HCT116 (cell line): Measurements from ENCODE around the gene MAD2L1. TPM values are rescaled to one million over a fixed set of nuclear protein-coding genes. Genes with fewer than 3 reads are reported as not detected.

Source experiments
- ATAC-seq: fragments of 200-7000 bp; cut with Tn5 transposase; 2 replicates; pipeline ENCODE4 v1.9.1; 2020; ENCODE audit warnings: mild to moderate bottlenecking, moderate library complexity
- BruUV-seq: library from RNA; stranded (reverse); fragments of 400-500 nt; replicated peaks from 2 replicates; lab custom pipeline; 2021; lab: Mats Ljungman, UMichigan
- CTCF ChIA-PET: fragments of 300-600 bp; sonication (Branson Sonifier 250); formaldehyde crosslinking; loops from one replicate; lab custom pipeline; 2021; ENCODE audit warnings: antibody characterized with exemption; lab: Charles Lee
- POLR2A ChIA-PET: fragments of 300-600, 350-600 bp; sonication (Branson Sonifier 250); formaldehyde crosslinking; loops from one replicate; lab custom pipeline; 2021; ENCODE audit warnings: antibody characterized with exemption; lab: Charles Lee
- RAD21 ChIA-PET, 2 experiments: fragments of 300-600 bp; sonication (Branson Sonifier 250); formaldehyde crosslinking; loops; one replicate each; lab custom pipeline; 2023; ENCODE audit warnings: low total read pairs in 2 of 2; ENCODE audit not compliant: uncharacterized antibody in 2 of 2, unreplicated experiment in 2 of 2, low non-redundant PET in 1 of 2; lab: Charles Lee
- DNase-seq: peaks from one replicate; pipeline ENCODE4 v3.0.0-alpha.2; 2010; ENCODE audit warnings: low read depth, low spot score
- H2AFZ ChIP-seq: fragments of 200-600 bp; shearing (Covaris generic), sonication (generic); 2 replicates; pipeline ENCODE4 v1.6.1; 2017; ENCODE audit warnings: low read depth, mixed run types, mixed read lengths, antibody characterized with exemption, low read length; ENCODE audit not compliant: poor library complexity, severe bottlenecking
- H3K27ac ChIP-seq: 2 replicates; pipeline ENCODE4 v1.5.1; 2012; ENCODE audit warnings: low read depth, low read length
- H3K27me3 ChIP-seq: fragments of 200-600 bp; sonication (generic); 2 replicates; pipeline ENCODE4 v1.6.1; 2016; ENCODE audit warnings: mixed run types, low read length, mixed read lengths; ENCODE audit not compliant: insufficient read depth
- H3K36me3 ChIP-seq, 2 experiments: fragments of 200-500 bp in 1 of 2; fragments of 200-600 bp in 1 of 2; sonication (Bioruptor generic) in 1 of 2; sonication (generic) in 1 of 2; 2 replicates each; pipeline versions ENCODE4 v1.5.1 to v1.6.1; 2014 to 2016; ENCODE audit warnings: low read length in 2 of 2, inconsistent platforms in 1 of 2, mixed read lengths in 1 of 2, mixed run types in 1 of 2; ENCODE audit not compliant: insufficient read depth in 2 of 2, control insufficient read depth in 1 of 2
- H3K4me1 ChIP-seq, 2 experiments: fragments of 200-600 bp in 1 of 2; sonication (generic) in 1 of 2; 2 replicates each; pipeline versions ENCODE4 v1.5.1 to v1.6.1; 2012 to 2017; ENCODE audit warnings: low read length in 2 of 2, inconsistent platforms in 1 of 2, mild to moderate bottlenecking in 1 of 2, mixed read lengths in 1 of 2, mixed run types in 1 of 2, moderate library complexity in 1 of 2; ENCODE audit not compliant: insufficient read depth in 2 of 2, control insufficient read depth in 1 of 2
- H3K4me2 ChIP-seq: fragments of 200-600 bp; sonication (generic); 2 replicates; pipeline ENCODE4 v1.6.1; 2017; ENCODE audit warnings: mixed run types, low read length, mixed read lengths
- H3K4me3 ChIP-seq, 2 experiments: fragments of 200-600 bp in 1 of 2; sonication (generic) in 1 of 2; replicated peaks in 1 of 2; 2 replicates each; pipeline ENCODE4 v1.5.1; 2011 to 2016; ENCODE audit warnings: low read length in 2 of 2, control low read depth in 1 of 2, low read depth in 1 of 2, mild to moderate bottlenecking in 1 of 2, mixed read lengths in 1 of 2, mixed run types in 1 of 2
- H3K79me2 ChIP-seq: fragments of 200-600 bp; sonication (generic); 2 replicates; pipeline ENCODE4 v1.6.1; 2017; ENCODE audit warnings: mild to moderate bottlenecking, mixed run types, low read length, moderate library complexity, mixed read lengths; ENCODE audit not compliant: insufficient read depth
- H3K9ac ChIP-seq: fragments of 200-600 bp; sonication (generic); 2 replicates; pipeline ENCODE4 v1.6.1; 2016; ENCODE audit warnings: low read length, mixed read lengths
- H3K9me2 ChIP-seq: fragments of 200-600 bp; sonication (generic), shearing (Covaris generic); 2 replicates; pipeline ENCODE4 v1.6.1; 2017; ENCODE audit warnings: mixed run types, mild to moderate bottlenecking, moderate library complexity; ENCODE audit not compliant: insufficient read depth
- H3K9me3 ChIP-seq, 2 experiments: fragments of 200-500 bp in 1 of 2; fragments of 200-600 bp in 1 of 2; sonication (Bioruptor generic) in 1 of 2; sonication (generic) in 1 of 2; 2 replicates each; pipeline ENCODE4 v1.6.1; 2014 to 2017; ENCODE audit warnings: low read length in 2 of 2, mixed read lengths in 2 of 2, inconsistent platforms in 1 of 2, low read depth in 1 of 2, mild to moderate bottlenecking in 1 of 2, mixed run types in 1 of 2, moderate library complexity in 1 of 2; ENCODE audit not compliant: control insufficient read depth in 1 of 2, insufficient read depth in 1 of 2
- H4K20me1 ChIP-seq: fragments of 200-600 bp; sonication (generic), shearing (Covaris generic); 2 replicates; pipeline ENCODE4 v1.6.1; 2017; ENCODE audit warnings: mixed run types, mild to moderate bottlenecking, moderate library complexity; ENCODE audit not compliant: insufficient read depth
- CBX3 ChIP-seq: IDR thresholded peaks from 2 replicates; pipeline ENCODE4 v1.6.1; 2012; ENCODE audit warnings: low read depth
- EGR1 ChIP-seq: IDR thresholded peaks from 2 replicates; pipeline ENCODE4 v1.6.1; 2012; ENCODE audit warnings: low read depth
- EZH2 ChIP-seq: fragments of 200-600 bp; sonication (generic); IDR thresholded peaks from 2 replicates; pipeline ENCODE4 v1.6.1; 2017; ENCODE audit warnings: antibody characterized with exemption, mixed run types
- FOSL1 ChIP-seq: IDR thresholded peaks from 2 replicates; pipeline ENCODE4 v1.6.1; 2012; ENCODE audit warnings: low read depth
- POLR2AphosphoS5 ChIP-seq: IDR thresholded peaks from 2 replicates; pipeline ENCODE4 v1.6.1; 2011; ENCODE audit warnings: mild to moderate bottlenecking, low read depth, low read length, moderate library complexity
- RAD21 ChIP-seq: IDR thresholded peaks from 2 replicates; pipeline ENCODE4 v1.6.1; 2012; ENCODE audit warnings: low read depth, mild to moderate bottlenecking
- SIN3A ChIP-seq: IDR thresholded peaks from 2 replicates; pipeline ENCODE4 v1.6.1; 2012; ENCODE audit warnings: low read depth
- SP1 ChIP-seq: IDR thresholded peaks from 2 replicates; pipeline ENCODE4 v1.6.1; 2012; ENCODE audit warnings: low read depth
- ZFX ChIP-seq: fragments of 450-650 bp; IDR thresholded peaks from 2 replicates; pipeline ENCODE4 v1.6.1; 2017
- intact Hi-C: fragments of 100-400 bp; cut with micrococcal nuclease; formaldehyde crosslinking; loops from 2 replicates; pipeline ENCODE4 v1.10.0; 2022
- total RNA-seq: library from RNA; stranded (reverse); gene quantifications from one replicate; pipeline ENCODE4 v1.2.1, GENCODE V29; 2021; ENCODE audit not compliant: unreplicated experiment

Gene MAD2L1
- total RNA-seq, 1 experiment from 2014 or later = 92.9 TPM

- Histone ChIP-seq H3K36me3 (peaks cover 22 to 55% of the 10 kb centered on the region in 2 experiments), H3K27ac (no peak overlapping the region), H3K27me3 (no peaks in the 10 kb centered on the region), H2AFZ (no peak overlapping the region), H3K4me1 (no peaks in the 10 kb centered on the region), H3K9ac (no peak overlapping the region), H4K20me1 (peaks cover 22% of the 10 kb centered on the region; the same call in 1 of the 2 replicates), H3K4me2 (no peak overlapping the region), H3K79me2 (peaks cover 71% of the 10 kb centered on the region), H3K9me2 (no peaks in the 10 kb centered on the region), H3K9me3 (no peaks in the 10 kb centered on the region), H3K4me3 (no peak overlapping the region)
- no TSS peak for BruUV-seq
- intact Hi-C loops = no loop called here
- ATAC-seq = no peak
- POLR2A ChIA-PET = no interaction called here
- CTCF ChIA-PET = no interaction called here
- no peak for TF ChIP-seq SP1
- no peak for TF ChIP-seq RAD21
- TF ChIP-seq EGR1 = no peak
- no peak for TF ChIP-seq EZH2
- DNase-seq = no peak
- RAD21 ChIA-PET = no interaction called here
These were observed 7.6 kb downstream of the MAD2L1 start for GRCh38 chr4:120059036-120059435.

DNA sequence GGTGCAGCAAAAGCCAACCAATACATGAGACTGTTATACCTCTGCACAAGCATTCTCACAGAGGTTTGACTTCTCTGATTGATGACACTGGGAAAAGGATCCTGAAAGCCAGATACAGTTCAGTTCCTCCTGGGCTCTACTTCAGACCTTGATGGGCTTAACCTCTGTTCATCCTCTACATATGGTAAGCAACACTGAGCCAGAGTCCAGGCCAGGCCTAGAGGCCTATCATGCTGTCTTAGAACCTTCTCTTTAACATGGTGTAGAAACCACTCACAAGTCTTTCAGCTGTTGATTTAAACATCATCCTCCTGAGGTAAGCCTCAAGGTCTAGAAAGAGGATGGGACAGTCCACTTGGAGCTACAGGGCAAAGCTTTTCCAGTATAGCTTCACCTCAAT lies 9.2 kb downstream of the MAD2L1 start:
- H3K79me2 ChIP-seq = peaks cover 55% of the 10 kb centered on the region
- TF ChIP-seq FOSL1 = no peak
- TF ChIP-seq SP1 = no peak
- TF ChIP-seq CBX3 = no peak
- TF ChIP-seq ZFX = no peak
- TF ChIP-seq POLR2AphosphoS5 = 0 out of 2 replicates have a peak, but pooled peaks have one; percentile 20
- no peak for TF ChIP-seq SIN3A
- ATAC-seq (no peak), DNase-seq (no peak)
- peaks cover 16% of the 10 kb centered on the region; the same call in 1 of the 2 replicates for H4K20me1 ChIP-seq
- no peaks in the 10 kb centered on the region for H3K9me3 ChIP-seq
- H3K9me2 ChIP-seq = no peaks in the 10 kb centered on the region
- no peaks in the 10 kb centered on the region for H3K4me1 ChIP-seq
- POLR2A ChIA-PET = no interaction called here
- no TSS peak for BruUV-seq
- H3K9ac ChIP-seq = no peak overlapping the region
- RAD21 ChIA-PET = no interaction called here
- H3K4me3 ChIP-seq = no peak overlapping the region
- H2AFZ ChIP-seq = no peak overlapping the region
- H3K27ac ChIP-seq = no peak overlapping the region
- peaks cover 20 to 41% of the 10 kb centered on the region in 2 experiments for H3K36me3 ChIP-seq
- CTCF ChIA-PET = no interaction called here
- intact Hi-C loops = no loop called here
- no peaks in the 10 kb centered on the region for H3K27me3 ChIP-seq
- no peak overlapping the region for H3K4me2 ChIP-seq
